HCT116 (cell line): ENCODE results near the gene FRMPD4. TPM values are rescaled to one million over a fixed set of nuclear protein-coding genes. Genes with fewer than 3 reads are reported as not detected.

Source experiments
- ATAC-seq: fragments of 200-7000 bp; cut with Tn5 transposase; 2 replicates; pipeline ENCODE4 v1.9.1; 2020; ENCODE audit warnings: mild to moderate bottlenecking, moderate library complexity
- BruUV-seq: library from RNA; stranded (reverse); fragments of 400-500 nt; replicated peaks from 2 replicates; lab custom pipeline; 2021; lab: Mats Ljungman, UMichigan
- CTCF ChIA-PET: fragments of 300-600 bp; sonication (Branson Sonifier 250); formaldehyde crosslinking; loops from one replicate; lab custom pipeline; 2021; ENCODE audit warnings: antibody characterized with exemption; lab: Charles Lee
- POLR2A ChIA-PET: fragments of 300-600, 350-600 bp; sonication (Branson Sonifier 250); formaldehyde crosslinking; loops from one replicate; lab custom pipeline; 2021; ENCODE audit warnings: antibody characterized with exemption; lab: Charles Lee
- RAD21 ChIA-PET, 2 experiments: fragments of 300-600 bp; sonication (Branson Sonifier 250); formaldehyde crosslinking; loops; one replicate each; lab custom pipeline; 2023; ENCODE audit warnings: low total read pairs in 2 of 2; ENCODE audit not compliant: uncharacterized antibody in 2 of 2, unreplicated experiment in 2 of 2, low non-redundant PET in 1 of 2; lab: Charles Lee
- DNase-seq: peaks from one replicate; pipeline ENCODE4 v3.0.0-alpha.2; 2010; ENCODE audit warnings: low read depth, low spot score
- H2AFZ ChIP-seq: fragments of 200-600 bp; shearing (Covaris generic), sonication (generic); 2 replicates; pipeline ENCODE4 v1.6.1; 2017; ENCODE audit warnings: low read depth, mixed run types, mixed read lengths, antibody characterized with exemption, low read length; ENCODE audit not compliant: poor library complexity, severe bottlenecking
- H3K27ac ChIP-seq: 2 replicates; pipeline ENCODE4 v1.5.1; 2012; ENCODE audit warnings: low read depth, low read length
- H3K27me3 ChIP-seq: fragments of 200-600 bp; sonication (generic); 2 replicates; pipeline ENCODE4 v1.6.1; 2016; ENCODE audit warnings: mixed run types, low read length, mixed read lengths; ENCODE audit not compliant: insufficient read depth
- H3K36me3 ChIP-seq, 2 experiments: fragments of 200-500 bp in 1 of 2; fragments of 200-600 bp in 1 of 2; sonication (Bioruptor generic) in 1 of 2; sonication (generic) in 1 of 2; 2 replicates each; pipeline versions ENCODE4 v1.5.1 to v1.6.1; 2014 to 2016; ENCODE audit warnings: low read length in 2 of 2, inconsistent platforms in 1 of 2, mixed read lengths in 1 of 2, mixed run types in 1 of 2; ENCODE audit not compliant: insufficient read depth in 2 of 2, control insufficient read depth in 1 of 2
- H3K4me1 ChIP-seq, 2 experiments: fragments of 200-600 bp in 1 of 2; sonication (generic) in 1 of 2; 2 replicates each; pipeline versions ENCODE4 v1.5.1 to v1.6.1; 2012 to 2017; ENCODE audit warnings: low read length in 2 of 2, inconsistent platforms in 1 of 2, mild to moderate bottlenecking in 1 of 2, mixed read lengths in 1 of 2, mixed run types in 1 of 2, moderate library complexity in 1 of 2; ENCODE audit not compliant: insufficient read depth in 2 of 2, control insufficient read depth in 1 of 2
- H3K4me2 ChIP-seq: fragments of 200-600 bp; sonication (generic); 2 replicates; pipeline ENCODE4 v1.6.1; 2017; ENCODE audit warnings: mixed run types, low read length, mixed read lengths
- H3K4me3 ChIP-seq, 2 experiments: fragments of 200-600 bp in 1 of 2; sonication (generic) in 1 of 2; replicated peaks in 1 of 2; 2 replicates each; pipeline ENCODE4 v1.5.1; 2011 to 2016; ENCODE audit warnings: low read length in 2 of 2, control low read depth in 1 of 2, low read depth in 1 of 2, mild to moderate bottlenecking in 1 of 2, mixed read lengths in 1 of 2, mixed run types in 1 of 2
- H3K79me2 ChIP-seq: fragments of 200-600 bp; sonication (generic); 2 replicates; pipeline ENCODE4 v1.6.1; 2017; ENCODE audit warnings: mild to moderate bottlenecking, mixed run types, low read length, moderate library complexity, mixed read lengths; ENCODE audit not compliant: insufficient read depth
- H3K9ac ChIP-seq: fragments of 200-600 bp; sonication (generic); 2 replicates; pipeline ENCODE4 v1.6.1; 2016; ENCODE audit warnings: low read length, mixed read lengths
- H3K9me2 ChIP-seq: fragments of 200-600 bp; sonication (generic), shearing (Covaris generic); 2 replicates; pipeline ENCODE4 v1.6.1; 2017; ENCODE audit warnings: mixed run types, mild to moderate bottlenecking, moderate library complexity; ENCODE audit not compliant: insufficient read depth
- H3K9me3 ChIP-seq, 2 experiments: fragments of 200-500 bp in 1 of 2; fragments of 200-600 bp in 1 of 2; sonication (Bioruptor generic) in 1 of 2; sonication (generic) in 1 of 2; 2 replicates each; pipeline ENCODE4 v1.6.1; 2014 to 2017; ENCODE audit warnings: low read length in 2 of 2, mixed read lengths in 2 of 2, inconsistent platforms in 1 of 2, low read depth in 1 of 2, mild to moderate bottlenecking in 1 of 2, mixed run types in 1 of 2, moderate library complexity in 1 of 2; ENCODE audit not compliant: control insufficient read depth in 1 of 2, insufficient read depth in 1 of 2
- H4K20me1 ChIP-seq: fragments of 200-600 bp; sonication (generic), shearing (Covaris generic); 2 replicates; pipeline ENCODE4 v1.6.1; 2017; ENCODE audit warnings: mixed run types, mild to moderate bottlenecking, moderate library complexity; ENCODE audit not compliant: insufficient read depth
- CBX3 ChIP-seq: IDR thresholded peaks from 2 replicates; pipeline ENCODE4 v1.6.1; 2012; ENCODE audit warnings: low read depth
- EGR1 ChIP-seq: IDR thresholded peaks from 2 replicates; pipeline ENCODE4 v1.6.1; 2012; ENCODE audit warnings: low read depth
- JUND ChIP-seq: IDR thresholded peaks from 2 replicates; pipeline ENCODE4 v1.6.1; 2012
- POLR2A ChIP-seq: IDR thresholded peaks from 2 replicates; pipeline ENCODE4 v1.7.0; 2011; ENCODE audit warnings: borderline replicate concordance; ENCODE audit not compliant: insufficient read depth, insufficient read length; ENCODE audit errors: extremely low read depth
- POLR2AphosphoS5 ChIP-seq: IDR thresholded peaks from 2 replicates; pipeline ENCODE4 v1.6.1; 2011; ENCODE audit warnings: mild to moderate bottlenecking, low read depth, low read length, moderate library complexity
- SP1 ChIP-seq: IDR thresholded peaks from 2 replicates; pipeline ENCODE4 v1.6.1; 2012; ENCODE audit warnings: low read depth
- TCF7L2 ChIP-seq: IDR thresholded peaks from 2 replicates; pipeline ENCODE4 v1.7.0; 2011; ENCODE audit warnings: borderline replicate concordance, inconsistent platforms; ENCODE audit not compliant: insufficient read depth, insufficient read length; ENCODE audit errors: extremely low read depth
- YY1 ChIP-seq: IDR thresholded peaks from 2 replicates; pipeline ENCODE4 v1.6.1; 2011; ENCODE audit warnings: low read length, low read depth, moderate library complexity, mild to moderate bottlenecking; ENCODE audit not compliant: insufficient replicate concordance; ENCODE audit errors: extremely low read depth
- ZNF274 ChIP-seq: fragments of 200-500 bp; sonication (Bioruptor generic); IDR thresholded peaks from 2 replicates; pipeline ENCODE4 v1.6.1; 2014; ENCODE audit warnings: mild to moderate bottlenecking, low read depth, low read length, inconsistent platforms
- intact Hi-C: fragments of 100-400 bp; cut with micrococcal nuclease; formaldehyde crosslinking; loops from 2 replicates; pipeline ENCODE4 v1.10.0; 2022
- total RNA-seq: library from RNA; stranded (reverse); gene quantifications from one replicate; pipeline ENCODE4 v1.2.1, GENCODE V29; 2021; ENCODE audit not compliant: unreplicated experiment
- TF ChIP-seq, protein P1 (sequence below), 3 experiments: fragments of 200-600 bp in 1 of 3; sonication (generic) in 1 of 3; IDR thresholded peaks in 2 of 3; conservative IDR thresholded peaks in 1 of 3; 2 replicates each; pipeline ENCODE4 v1.5.1; 2012 to 2017; ENCODE audit warnings: low read depth in 2 of 3, low read length in 2 of 3, antibody characterized with exemption in 1 of 3, borderline replicate concordance in 1 of 3, control low read depth in 1 of 3, mild to moderate bottlenecking in 1 of 3, mixed read lengths in 1 of 3, mixed run types in 1 of 3, moderate library complexity in 1 of 3; ENCODE audit not compliant: insufficient read depth in 1 of 3
- TF ChIP-seq, protein P2 (sequence below): IDR thresholded peaks from 2 replicates; pipeline ENCODE4 v1.6.1; 2012
- TF ChIP-seq, protein P3 (sequence below): IDR thresholded peaks from 2 replicates; pipeline ENCODE4 v1.6.1; 2011; ENCODE audit warnings: mild to moderate bottlenecking, low read length, moderate library complexity; ENCODE audit not compliant: insufficient replicate concordance; ENCODE audit errors: extremely low read depth
- TF ChIP-seq, protein P4 (sequence below): IDR thresholded peaks from 2 replicates; pipeline ENCODE4 v1.6.1; 2012

Gene FRMPD4
- total RNA-seq, 1 experiment from 2014 or later = not detected

DNA sequence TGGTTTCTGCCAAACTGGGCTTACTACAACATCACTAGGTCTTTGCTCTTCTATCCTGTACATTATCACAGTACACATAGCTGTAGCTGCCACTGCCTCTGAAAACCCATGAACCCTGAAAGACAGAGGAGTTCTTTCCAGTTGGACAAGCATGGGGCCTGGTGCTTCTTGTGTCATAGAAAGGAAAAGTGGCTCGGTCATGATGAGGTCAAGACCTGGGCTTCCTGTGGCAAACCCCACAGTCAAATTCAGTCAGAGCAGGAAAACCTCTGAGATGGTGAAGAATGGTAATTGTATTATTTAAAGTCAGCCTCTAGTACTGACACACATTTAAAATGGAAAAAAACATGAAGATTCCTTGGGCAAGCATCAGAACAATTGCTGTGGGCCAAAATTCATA, 519.6 kb downstream of the FRMPD4 start (continued):
- TF ChIP-seq, protein P1, sequence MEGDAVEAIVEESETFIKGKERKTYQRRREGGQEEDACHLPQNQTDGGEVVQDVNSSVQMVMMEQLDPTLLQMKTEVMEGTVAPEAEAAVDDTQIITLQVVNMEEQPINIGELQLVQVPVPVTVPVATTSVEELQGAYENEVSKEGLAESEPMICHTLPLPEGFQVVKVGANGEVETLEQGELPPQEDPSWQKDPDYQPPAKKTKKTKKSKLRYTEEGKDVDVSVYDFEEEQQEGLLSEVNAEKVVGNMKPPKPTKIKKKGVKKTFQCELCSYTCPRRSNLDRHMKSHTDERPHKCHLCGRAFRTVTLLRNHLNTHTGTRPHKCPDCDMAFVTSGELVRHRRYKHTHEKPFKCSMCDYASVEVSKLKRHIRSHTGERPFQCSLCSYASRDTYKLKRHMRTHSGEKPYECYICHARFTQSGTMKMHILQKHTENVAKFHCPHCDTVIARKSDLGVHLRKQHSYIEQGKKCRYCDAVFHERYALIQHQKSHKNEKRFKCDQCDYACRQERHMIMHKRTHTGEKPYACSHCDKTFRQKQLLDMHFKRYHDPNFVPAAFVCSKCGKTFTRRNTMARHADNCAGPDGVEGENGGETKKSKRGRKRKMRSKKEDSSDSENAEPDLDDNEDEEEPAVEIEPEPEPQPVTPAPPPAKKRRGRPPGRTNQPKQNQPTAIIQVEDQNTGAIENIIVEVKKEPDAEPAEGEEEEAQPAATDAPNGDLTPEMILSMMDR (IDR thresholded peaks at IDR 0.05 in 2 of 3, conservative IDR thresholded peaks at IDR 0.05 in 1 of 3; ENCODE audit: borderline replicate concordance in 1 of 3, insufficient read depth in 1 of 3, low read depth in 2 of 3, low read length in 2 of 3) = no peak
- TF ChIP-seq, protein P2, sequence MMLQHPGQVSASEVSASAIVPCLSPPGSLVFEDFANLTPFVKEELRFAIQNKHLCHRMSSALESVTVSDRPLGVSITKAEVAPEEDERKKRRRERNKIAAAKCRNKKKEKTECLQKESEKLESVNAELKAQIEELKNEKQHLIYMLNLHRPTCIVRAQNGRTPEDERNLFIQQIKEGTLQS = no peak
- no peak for TF ChIP-seq SP1
- TF ChIP-seq, protein P3, sequence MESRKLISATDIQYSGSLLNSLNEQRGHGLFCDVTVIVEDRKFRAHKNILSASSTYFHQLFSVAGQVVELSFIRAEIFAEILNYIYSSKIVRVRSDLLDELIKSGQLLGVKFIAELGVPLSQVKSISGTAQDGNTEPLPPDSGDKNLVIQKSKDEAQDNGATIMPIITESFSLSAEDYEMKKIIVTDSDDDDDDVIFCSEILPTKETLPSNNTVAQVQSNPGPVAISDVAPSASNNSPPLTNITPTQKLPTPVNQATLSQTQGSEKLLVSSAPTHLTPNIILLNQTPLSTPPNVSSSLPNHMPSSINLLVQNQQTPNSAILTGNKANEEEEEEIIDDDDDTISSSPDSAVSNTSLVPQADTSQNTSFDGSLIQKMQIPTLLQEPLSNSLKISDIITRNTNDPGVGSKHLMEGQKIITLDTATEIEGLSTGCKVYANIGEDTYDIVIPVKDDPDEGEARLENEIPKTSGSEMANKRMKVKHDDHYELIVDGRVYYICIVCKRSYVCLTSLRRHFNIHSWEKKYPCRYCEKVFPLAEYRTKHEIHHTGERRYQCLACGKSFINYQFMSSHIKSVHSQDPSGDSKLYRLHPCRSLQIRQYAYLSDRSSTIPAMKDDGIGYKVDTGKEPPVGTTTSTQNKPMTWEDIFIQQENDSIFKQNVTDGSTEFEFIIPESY = no peak

DNA sequence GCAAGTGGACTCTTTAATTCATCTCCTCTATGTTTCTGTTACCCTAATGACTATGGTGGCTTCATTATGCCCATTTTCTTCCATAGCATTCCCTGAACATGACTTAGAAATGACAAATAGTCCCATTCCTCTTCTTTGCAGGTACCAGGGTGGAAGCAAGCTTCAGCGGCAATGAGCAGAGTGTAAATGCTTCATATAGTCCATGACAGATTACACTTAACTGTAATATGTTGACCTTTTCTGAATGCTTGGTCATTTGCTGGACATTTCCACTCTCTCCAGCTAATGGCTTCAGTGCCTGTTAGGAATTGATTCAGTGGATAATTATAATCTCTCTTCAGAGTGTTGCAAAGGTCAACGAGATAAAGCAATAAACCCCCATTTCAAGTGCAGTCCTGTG, 523.2 kb downstream of the FRMPD4 start:
- Histone ChIP-seq H3K27ac (no peak overlapping the region), H3K9me3 (no peaks in the 10 kb centered on the region), H3K4me1 (no peaks in the 10 kb centered on the region), H2AFZ (no peak overlapping the region), H3K27me3 (no peaks in the 10 kb centered on the region), H3K36me3 (no peaks in the 10 kb centered on the region), H3K9ac (no peak overlapping the region), H3K9me2 (no peaks in the 10 kb centered on the region), H3K79me2 (no peaks in the 10 kb centered on the region), H3K4me2 (no peak overlapping the region), H4K20me1 (no peaks in the 10 kb centered on the region), H3K4me3 (no peak overlapping the region)
- TF ChIP-seq POLR2A (no peak), YY1 (no peak), ZNF274 (no peak), SP1 (no peak), CBX3 (no peak), TCF7L2 (no peak), EGR1 (no peak), POLR2AphosphoS5 (no peak), JUND (no peak)
- TF ChIP-seq, protein P3 = no peak
- TF ChIP-seq, protein P4, sequence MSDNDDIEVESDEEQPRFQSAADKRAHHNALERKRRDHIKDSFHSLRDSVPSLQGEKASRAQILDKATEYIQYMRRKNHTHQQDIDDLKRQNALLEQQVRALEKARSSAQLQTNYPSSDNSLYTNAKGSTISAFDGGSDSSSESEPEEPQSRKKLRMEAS = no peak
- TF ChIP-seq, protein P2 = no peak
- DNase-seq (no peak), ATAC-seq (no peak)
- intact Hi-C loops = no loop called here
- ChIA-PET POLR2A (no interaction called here), RAD21 (no interaction called here), CTCF (no interaction called here)
- BruUV-seq = no TSS peak
